AG04450 (cell line): ENCODE measurements around the gene FRMD4B. TPM values are rescaled to one million over a fixed set of nuclear protein-coding genes. Genes with fewer than 3 reads are reported as not detected.

Source experiments
- CTCF ChIA-PET: fragments of 300-600, 350-600 bp; formaldehyde crosslinking; extraction: SDS; loops from one replicate; lab custom pipeline; 2022; ENCODE audit warnings: antibody characterized with exemption, inconsistent platforms; lab: Charles Lee
- POLR2A ChIA-PET: fragments of 350-600 bp; formaldehyde crosslinking; extraction: SDS; loops from one replicate; lab custom pipeline; 2021; ENCODE audit warnings: antibody characterized with exemption, inconsistent platforms; lab: Yijun Ruan, JAX
- DNase-seq: peaks from one replicate; pipeline ENCODE4 v3.0.0-alpha.2; 2011; ENCODE audit warnings: low read depth, low spot score
- H3K27ac ChIP-seq: one replicate; pipeline ENCODE4 v1.5.1; 2012; ENCODE audit warnings: low read depth, low read length, control low read depth
- H3K27me3 ChIP-seq: one replicate; pipeline ENCODE4 v1.6.0; 2012; ENCODE audit warnings: low read length; ENCODE audit not compliant: control insufficient read depth, insufficient read depth
- H3K4me3 ChIP-seq: 2 replicates; pipeline ENCODE4 v1.5.1; 2011; ENCODE audit warnings: mild to moderate bottlenecking, low read depth, low read length, control low read depth
- H3K9me3 ChIP-seq: 2 replicates; pipeline ENCODE4 v1.5.1; 2012; ENCODE audit warnings: low read length; ENCODE audit not compliant: control insufficient read depth, insufficient read depth
- CTCF ChIP-seq: IDR thresholded peaks from 2 replicates; pipeline ENCODE4 v1.5.1; 2011; ENCODE audit warnings: low read depth, low read length, control low read depth, inconsistent platforms
- polyA plus RNA-seq: library from polyadenylated mRNA; depleted of rRNA; stranded (reverse); fragments of >200 nt; gene quantifications from 2 replicates; pipeline ENCODE4 v1.2.3, GENCODE V29; 2011

Gene FRMD4B
- polyA plus RNA-seq, 1 experiment, result 0.09 TPM

- Histone ChIP-seq H3K9me3 (no peaks in the 10 kb centered on the region; the same call in 1 of the 2 replicates), H3K27ac (no peak overlapping the region), H3K4me3 (no peak overlapping the region), H3K27me3 (peaks cover 4% of the 10 kb centered on the region)
- no peak for DNase-seq
- ChIA-PET POLR2A (no interaction called here), CTCF (interaction anchor here (1.2 kb wide), 2 partner anchors 56 to 88 kb away, joined by 5 read pairs; no protein-coding TSS in a partner anchor)
- TF ChIP-seq CTCF, result no peak
Observed at GRCh38 chr3:69218079-69218478, 167.8 kb downstream of the FRMD4B start.

- POLR2A ChIA-PET, result interaction anchor here (0.6 kb wide), 1 partner anchor 472 kb away, joined by 4 read pairs; no protein-coding TSS in a partner anchor
- H3K27ac ChIP-seq, result no peak overlapping the region
- no peaks in the 10 kb centered on the region; the same call in 1 of the 2 replicates for H3K9me3 ChIP-seq
- H3K4me3 ChIP-seq, result no peak overlapping the region
- CTCF ChIA-PET, result no interaction called here
- DNase-seq, result no peak
- peaks cover 4% of the 10 kb centered on the region for H3K27me3 ChIP-seq
- TF ChIP-seq CTCF, result no peak
Observed at GRCh38 chr3:69216981-69217380, 168.9 kb downstream of the FRMD4B start.

GRCh38 chr3:69214241-69214640, 171.6 kb downstream of the FRMD4B start:
- CTCF ChIA-PET, result no interaction called here
- Histone ChIP-seq H3K4me3 (no peak overlapping the region), H3K27ac (no peak overlapping the region), H3K9me3 (no peaks in the 10 kb centered on the region; the same call in 1 of the 2 replicates), H3K27me3 (peaks cover 4% of the 10 kb centered on the region)
- TF ChIP-seq CTCF, result no peak
- DNase-seq, result no peak
- POLR2A ChIA-PET, result no interaction called here

GRCh38 chr3:69212411-69213160, 173.3 kb downstream of the FRMD4B start:
- Histone ChIP-seq H3K27ac (no peak overlapping the region), H3K4me3 (no peak overlapping the region), H3K9me3 (no peaks in the 10 kb centered on the region), H3K27me3 (peaks cover 4% of the 10 kb centered on the region)
- TF ChIP-seq CTCF, result no peak
- no peak for DNase-seq
- POLR2A ChIA-PET, result no interaction called here
- CTCF ChIA-PET, result interaction anchor here (0.7 to 1.3 kb wide), 2 partner anchors 94 to 459 kb away, joined by 3 to 12 read pairs; no protein-coding TSS in a partner anchor
